Lower leg skin (tissue), 4 donors: ENCODE results near the gene ZNF555. TPM values are rescaled to one million over a fixed set of nuclear protein-coding genes. Genes with fewer than 3 reads are reported as not detected.
"Not testable (repeated sequence)": the region's sequence is repeated elsewhere in the genome, so short reads cannot be mapped to it uniquely, and the experiment has no call there.

Experiments
- DNase-seq, 2 donors: peaks; one replicate each; pipeline ENCODE4 v3.0.0-alpha.2; 2019; ENCODE audit warnings: low spot score in 2 of 2
- H3K4me3 ChIP-seq: fragments of 200-600 bp; sonication (generic); 2 replicates; pipeline ENCODE4 v1.5.1; 2017; ENCODE audit warnings: mild to moderate bottlenecking, low read depth; ENCODE audit not compliant: poor library complexity, severe bottlenecking
- CTCF ChIP-seq, 3 donors: fragments of 450-650 bp; IDR thresholded peaks; one replicate each; pipeline ENCODE4 v1.5.1; 2016; ENCODE audit warnings: antibody characterized with exemption in 3 of 3, mild to moderate bottlenecking in 3 of 3, moderate library complexity in 2 of 3
- POLR2A ChIP-seq, 2 donors: fragments of 450-650 bp; IDR thresholded peaks; one replicate each; pipeline ENCODE4 v1.6.1; 2016 to 2017; ENCODE audit warnings: antibody characterized with exemption in 2 of 2, mild to moderate bottlenecking in 1 of 2, moderate library complexity in 1 of 2
- WGBS, 2 donors: methylation state at CpG; one replicate each; pipeline ENCODE4 v1.1.5; 2018; 5-methylcytosine and 5-hydroxymethylcytosine counted together
- intact Hi-C: fragments of 100-400 bp; cut with DNase I; formaldehyde crosslinking; loops from one replicate; pipeline ENCODE4 v1.15.0; 2023; ENCODE audit warnings: low total_unique reads
- total RNA-seq, 4 donors: library from RNA; depleted of rRNA; stranded (reverse); fragments of >200 nt; gene quantifications; one replicate each; pipeline ENCODE4 v1.1.0, GENCODE V29; 2016

The ZNF555 gene
- total RNA-seq, 4 donors from 2014 or later: 2.4 to 5.5 (median 3.6) TPM

GRCh38 chr19:2813235-2814160, 27.8 kb upstream of the ZNF555 start:
- intact Hi-C loops: no loop called here
- H3K4me3 ChIP-seq: no peak overlapping the region
- 83 to 89% methylated on average over 24 to 35 of the region's 35 CpGs for WGBS, 2 donors
- no peak for DNase-seq
- TF ChIP-seq POLR2A (IDR thresholded peaks at IDR 0.05) (no peak), CTCF (IDR thresholded peaks at IDR 0.05) (no peak)

- intact Hi-C loops: no loop called here
- 93 to 96% methylated on average over 11 of the region's 11 CpGs for WGBS, 2 donors
- DNase-seq: no peak
Observed at GRCh38 chr19:2814426-2814825, 26.8 kb upstream of the ZNF555 start.

GRCh38 chr19:2815191-2815614, 26.1 kb upstream of the ZNF555 start:
- intact Hi-C loops: no loop called here
- no peak for TF ChIP-seq POLR2A (IDR thresholded peaks at IDR 0.05)
- no peak for DNase-seq
- no peak overlapping the region for H3K4me3 ChIP-seq
- WGBS, 2 donors: 89 to 95% methylated on average over 12 to 13 of the region's 13 CpGs

More at GRCh38 chr19:2814426-2814825, 26.8 kb upstream of the ZNF555 start:
- H3K4me3 ChIP-seq: no peak overlapping the region
- TF ChIP-seq CTCF (IDR thresholded peaks at IDR 0.05): no peak

GRCh38 chr19:2815923-2816322, 25.4 kb upstream of the ZNF555 start:
- DNase-seq: no peak
- intact Hi-C loops: no loop called here
- TF ChIP-seq POLR2A (IDR thresholded peaks at IDR 0.05): no peak
- no peak overlapping the region for H3K4me3 ChIP-seq
- WGBS, 2 donors: 84 to 88% methylated on average over 15 of the region's 15 CpGs

GRCh38 chr19:2816641-2817040, 24.6 kb upstream of the ZNF555 start:
- no peak overlapping the region for H3K4me3 ChIP-seq
- 89 to 90% methylated on average over 16 of the region's 16 CpGs for WGBS, 2 donors
- intact Hi-C loops: no loop called here
- TF ChIP-seq POLR2A (IDR thresholded peaks at IDR 0.05): no peak
- TF ChIP-seq CTCF (IDR thresholded peaks at IDR 0.05): no peak
- no peak for DNase-seq

- H3K4me3 ChIP-seq, intact Hi-C loops, DNase-seq: not testable (repeated sequence)
- WGBS, 2 donors: 72 to 73% methylated on average over 22 of the region's 22 CpGs
Observed at GRCh38 chr19:2817237-2817829, 23.9 kb upstream of the ZNF555 start.

- intact Hi-C loops: no loop called here
- TF ChIP-seq POLR2A (IDR thresholded peaks at IDR 0.05) (no peak), CTCF (IDR thresholded peaks at IDR 0.05) (peak in 1 of 3 donors; percentile 96)
- DNase-seq: peak; percentile 95 to 99
- H3K4me3 ChIP-seq: peak within 1 kb of the TSS; percentile 88
- 0% methylated on average over 13 to 45 of the region's 64 CpGs for WGBS, 2 donors
Observed at GRCh38 chr19:2819540-2820111, 21.6 kb upstream of the ZNF555 start, which contains the start of gene ZNF554. ZNF554 (plus strand) TSS chr19:2819868; CDS start chr19:2820072, 204 bp downstream.
